OCI-LY3 (cell line): ENCODE data around the gene GFPT1.

Experiments
- H2AFZ ChIP-seq: fragments of 200-600, 300-600 bp; shearing (Covaris generic); 2 replicates; pipeline ENCODE4 v1.6.0; 2014; ENCODE audit warnings: antibody characterized with exemption, low read depth, low read length
- H3K27ac ChIP-seq: fragments of 200-600, 300-600 bp; sonication (generic); 2 replicates; pipeline ENCODE4 v1.5.1; 2014; ENCODE audit warnings: mild to moderate bottlenecking, low read length, moderate library complexity, mixed read lengths
- H3K27me3 ChIP-seq: fragments of 200-600, 300-600 bp; sonication (generic); 2 replicates; pipeline ENCODE4 v1.6.1; 2014; ENCODE audit warnings: low read depth, low read length, mixed read lengths
- H3K36me3 ChIP-seq: fragments of 200-600, 300-600 bp; sonication (generic); replicated peaks from 2 replicates; pipeline ENCODE3; 2014; ENCODE audit warnings: low read depth, low read length, mixed read lengths
- H3K4me1 ChIP-seq: fragments of 300-600, 200-600 bp; sonication (generic); 2 replicates; pipeline ENCODE4 v1.6.1; 2014; ENCODE audit warnings: low read length, mixed read lengths
- H3K4me2 ChIP-seq: fragments of 200-600, 300-600 bp; sonication (generic); 2 replicates; pipeline ENCODE4 v1.6.1; 2014; ENCODE audit warnings: low read length, mixed read lengths
- H3K4me3 ChIP-seq: fragments of 300-600, 200-600 bp; sonication (generic); 2 replicates; pipeline ENCODE4 v1.5.1; 2014; ENCODE audit warnings: antibody characterized with exemption, mild to moderate bottlenecking, low read length, moderate library complexity
- H3K79me2 ChIP-seq: fragments of 300-600, 200-600 bp; shearing (Covaris generic); 2 replicates; pipeline ENCODE4 v1.6.1; 2014; ENCODE audit warnings: mild to moderate bottlenecking, low read length, mixed read lengths
- H3K9ac ChIP-seq: fragments of 300-600, 200-600 bp; shearing (Covaris generic); 2 replicates; pipeline ENCODE4 v1.6.0; 2014; ENCODE audit warnings: mild to moderate bottlenecking, low read length, moderate library complexity
- H3K9me3 ChIP-seq: fragments of 200-600, 300-600 bp; shearing (Covaris generic); 2 replicates; pipeline ENCODE4 v1.6.1; 2014; ENCODE audit warnings: low read length, mixed read lengths; ENCODE audit not compliant: insufficient read depth
- H4K20me1 ChIP-seq: fragments of 200-600, 300-600 bp; sonication (generic); 2 replicates; pipeline ENCODE4 v1.6.1; 2016; ENCODE audit warnings: low read length, mixed read lengths; ENCODE audit not compliant: insufficient read depth
- CTCF ChIP-seq: fragments of 200-600, 300-600 bp; sonication (generic); IDR thresholded peaks from 2 replicates; pipeline ENCODE4 v1.5.1; 2014; ENCODE audit warnings: antibody characterized with exemption, low read length, low read depth
- EZH2phosphoT487 ChIP-seq: fragments of 200-600 bp; shearing (Covaris generic); IDR thresholded peaks from 2 replicates; pipeline ENCODE4 v1.6.1; 2018; ENCODE audit warnings: antibody characterized with exemption, mixed run types, low read depth

The GFPT1 gene

GRCh38 chr2:69389271-69389670 lies 2.2 kb upstream of the GFPT1 start:
- Histone ChIP-seq H3K36me3 (no peaks in the 10 kb centered on the region), H2AFZ (no peak overlapping the region), H4K20me1 (0 out of 2 replicates have a peak, but pooled peaks cover 3% of the 10 kb centered on the region), H3K79me2 (peaks cover 31% of the 10 kb centered on the region), H3K4me1 (peaks cover 22% of the 10 kb centered on the region), H3K9ac (no peak overlapping the region), H3K9me3 (no peaks in the 10 kb centered on the region), H3K27me3 (no peaks in the 10 kb centered on the region), H3K4me3 (no peak overlapping the region), H3K4me2 (no peak overlapping the region), H3K27ac (no peak overlapping the region)
- no peak for TF ChIP-seq CTCF
- TF ChIP-seq EZH2phosphoT487, result no peak

- Histone ChIP-seq H3K27ac (peak overlapping the region; percentile 42), H3K79me2 (peaks cover 39% of the 10 kb centered on the region)
Observed at GRCh38 chr2:69387770-69388481, 899 bp upstream of the GFPT1 start.

GRCh38 chr2:69386360-69386759 lies 667 bp downstream of the GFPT1 start:
- Histone ChIP-seq H3K9ac (peak overlapping the region; percentile 77), H3K79me2 (peaks cover 54% of the 10 kb centered on the region), H3K27me3 (no peaks in the 10 kb centered on the region), H3K4me3 (peak overlapping the region; percentile 80), H2AFZ (no peak overlapping the region; the same call in 1 of the 2 replicates), H3K9me3 (no peaks in the 10 kb centered on the region), H3K4me2 (peak overlapping the region; percentile 84), H3K4me1 (peaks cover 32% of the 10 kb centered on the region), H3K27ac (peak overlapping the region; percentile 35), H3K36me3 (no peaks in the 10 kb centered on the region), H4K20me1 (peaks cover 29% of the 10 kb centered on the region)
- no peak for TF ChIP-seq CTCF
- no peak for TF ChIP-seq EZH2phosphoT487

More at GRCh38 chr2:69387770-69388481, 899 bp upstream of the GFPT1 start:
- Histone ChIP-seq H3K9me3 (no peaks in the 10 kb centered on the region), H3K27me3 (no peaks in the 10 kb centered on the region), H3K36me3 (no peaks in the 10 kb centered on the region), H3K4me2 (peak overlapping the region; percentile 95), H3K4me1 (peaks cover 26% of the 10 kb centered on the region), H3K4me3 (peak overlapping the region; percentile 80), H4K20me1 (peaks cover 13% of the 10 kb centered on the region; the same call in 1 of the 2 replicates), H2AFZ (peak overlapping the region; percentile 35), H3K9ac (peak overlapping the region; percentile 85)
- no peak for TF ChIP-seq CTCF

DNA sequence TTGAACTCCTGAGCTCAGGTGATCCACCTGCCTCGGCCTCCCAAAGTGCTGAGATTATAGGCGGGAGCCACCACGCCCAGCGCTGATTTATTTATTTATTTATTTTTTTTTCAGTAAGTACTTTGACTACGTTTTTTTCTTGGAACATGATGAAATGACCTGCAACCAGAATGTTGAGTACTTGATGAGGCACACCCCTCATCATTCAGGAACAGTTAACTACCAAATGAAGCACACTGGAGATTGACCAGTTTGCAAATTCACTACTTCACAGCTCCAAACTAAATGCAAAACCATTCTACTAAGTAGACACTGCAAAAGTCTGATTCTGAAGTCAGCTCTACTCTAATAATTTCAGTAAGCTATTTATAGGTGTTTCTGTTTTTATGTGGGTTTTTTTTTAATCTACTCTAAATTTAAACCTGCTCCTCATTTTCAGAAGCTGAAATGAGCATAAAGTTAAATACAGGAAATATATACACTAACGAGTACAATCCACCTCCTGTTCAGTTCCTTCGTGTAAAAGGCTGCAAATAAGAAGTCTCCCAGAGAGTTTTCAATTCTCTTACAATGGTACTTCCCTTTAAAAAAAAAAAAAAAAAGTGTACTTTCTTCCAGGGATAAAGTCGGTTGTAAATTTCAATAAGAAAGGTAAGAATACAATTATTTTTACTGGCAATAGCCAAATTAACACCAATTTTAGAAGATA lies 1.4 kb downstream of the GFPT1 start:
- Histone ChIP-seq H3K27ac (no peak overlapping the region), H3K36me3 (no peaks in the 10 kb centered on the region), H3K4me1 (peaks cover 32% of the 10 kb centered on the region), H4K20me1 (peaks cover 31% of the 10 kb centered on the region), H3K4me3 (peak overlapping the region; percentile 80), H3K4me2 (peak overlapping the region; percentile 84), H2AFZ (no peak overlapping the region), H3K27me3 (no peaks in the 10 kb centered on the region), H3K9me3 (no peaks in the 10 kb centered on the region), H3K9ac (peak overlapping the region; percentile 77), H3K79me2 (peaks cover 56% of the 10 kb centered on the region)
- TF ChIP-seq EZH2phosphoT487, result no peak
- no peak for TF ChIP-seq CTCF
